Measurements from ENCODE around the gene ITPR3. TPM values are rescaled to one million over a fixed set of nuclear protein-coding genes. Genes with fewer than 3 reads are reported as not detected.
A peak's percentile ranks its signal among the peaks of the same experiment; 100 is the strongest.

ITPR3 gene
- total and polyA plus RNA-seq, 2 of the 13 experiments (the other 11 are each of a cell fraction or from before 2014, with no cell fraction given) = 3.8 to 21.4 TPM

- TF ChIP-seq FOXK1 (CRISPR knock-in tag; IDR thresholded peaks at IDR 0.05; ENCODE audit: borderline replicate concordance, low read depth) = 0 out of 2 replicates have a peak, but pooled peaks have one; percentile 9
- peak; percentile 80; the same call in 1 of the 2 replicates for TF ChIP-seq ZNF501 (CRISPR knock-in tag; IDR thresholded peaks at IDR 0.05)
- TF ChIP-seq CERS6 (CRISPR knock-in tag; IDR thresholded peaks at IDR 0.05) = no peak
- TF ChIP-seq, protein P1, sequence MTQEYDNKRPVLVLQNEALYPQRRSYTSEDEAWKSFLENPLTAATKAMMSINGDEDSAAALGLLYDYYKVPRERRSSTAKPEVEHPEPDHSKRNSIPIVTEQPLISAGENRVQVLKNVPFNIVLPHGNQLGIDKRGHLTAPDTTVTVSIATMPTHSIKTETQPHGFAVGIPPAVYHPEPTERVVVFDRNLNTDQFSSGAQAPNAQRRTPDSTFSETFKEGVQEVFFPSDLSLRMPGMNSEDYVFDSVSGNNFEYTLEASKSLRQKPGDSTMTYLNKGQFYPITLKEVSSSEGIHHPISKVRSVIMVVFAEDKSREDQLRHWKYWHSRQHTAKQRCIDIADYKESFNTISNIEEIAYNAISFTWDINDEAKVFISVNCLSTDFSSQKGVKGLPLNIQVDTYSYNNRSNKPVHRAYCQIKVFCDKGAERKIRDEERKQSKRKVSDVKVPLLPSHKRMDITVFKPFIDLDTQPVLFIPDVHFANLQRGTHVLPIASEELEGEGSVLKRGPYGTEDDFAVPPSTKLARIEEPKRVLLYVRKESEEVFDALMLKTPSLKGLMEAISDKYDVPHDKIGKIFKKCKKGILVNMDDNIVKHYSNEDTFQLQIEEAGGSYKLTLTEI (CRISPR knock-in tag; conservative IDR thresholded peaks at IDR 0.05) = no peak
- TF ChIP-seq, protein P2, sequence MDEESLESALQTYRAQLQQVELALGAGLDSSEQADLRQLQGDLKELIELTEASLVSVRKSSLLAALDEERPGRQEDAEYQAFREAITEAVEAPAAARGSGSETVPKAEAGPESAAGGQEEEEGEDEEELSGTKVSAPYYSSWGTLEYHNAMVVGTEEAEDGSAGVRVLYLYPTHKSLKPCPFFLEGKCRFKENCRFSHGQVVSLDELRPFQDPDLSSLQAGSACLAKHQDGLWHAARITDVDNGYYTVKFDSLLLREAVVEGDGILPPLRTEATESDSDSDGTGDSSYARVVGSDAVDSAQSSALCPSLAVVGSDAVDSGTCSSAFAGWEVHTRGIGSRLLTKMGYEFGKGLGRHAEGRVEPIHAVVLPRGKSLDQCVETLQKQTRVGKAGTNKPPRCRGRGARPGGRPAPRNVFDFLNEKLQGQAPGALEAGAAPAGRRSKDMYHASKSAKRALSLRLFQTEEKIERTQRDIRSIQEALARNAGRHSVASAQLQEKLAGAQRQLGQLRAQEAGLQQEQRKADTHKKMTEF (CRISPR knock-in tag; IDR thresholded peaks at IDR 0.05) = no peak; the same call in 1 of the 2 replicates
- no peak for TF ChIP-seq NRL (CRISPR knock-in tag; IDR thresholded peaks at IDR 0.05; ENCODE audit: borderline replicate concordance)
- peak; percentile 59; the same call in 1 of the 2 replicates for TF ChIP-seq REPIN1 (CRISPR knock-in tag; IDR thresholded peaks at IDR 0.05; ENCODE audit: borderline replicate concordance, low read depth)
- TF ChIP-seq ETV5 (CRISPR knock-in tag; IDR thresholded peaks at IDR 0.05; ENCODE audit: borderline replicate concordance) = 0 out of 2 replicates have a peak, but pooled peaks have one; percentile 1
- peak; percentile 79 for TF ChIP-seq ZFY (CRISPR knock-in tag; IDR thresholded peaks at IDR 0.05)
- TF ChIP-seq RARA (CRISPR knock-in tag; IDR thresholded peaks at IDR 0.05) = peak; percentile 94
- peak; percentile 55 for TF ChIP-seq ZNF564 (CRISPR knock-in tag; IDR thresholded peaks at IDR 0.05)
- TF ChIP-seq TBX2 (CRISPR knock-in tag; IDR thresholded peaks at IDR 0.05; ENCODE audit: borderline replicate concordance) = peak; percentile 84; the same call in 1 of the 2 replicates
- TF ChIP-seq SATB2 (CRISPR knock-in tag; IDR thresholded peaks at IDR 0.05) = no peak
- peak; percentile 50 for TF ChIP-seq AGO2 (optimal IDR thresholded peaks at IDR 0.05; ENCODE audit: low read depth, low read length)
- no peak for TF ChIP-seq ARNT2 (CRISPR knock-in tag; IDR thresholded peaks at IDR 0.05; ENCODE audit: low read depth)
- TF ChIP-seq HOXA3 (CRISPR knock-in tag; IDR thresholded peaks at IDR 0.05) = 0 out of 2 replicates have a peak, but pooled peaks have one; percentile 12
- TF ChIP-seq, protein P3, sequence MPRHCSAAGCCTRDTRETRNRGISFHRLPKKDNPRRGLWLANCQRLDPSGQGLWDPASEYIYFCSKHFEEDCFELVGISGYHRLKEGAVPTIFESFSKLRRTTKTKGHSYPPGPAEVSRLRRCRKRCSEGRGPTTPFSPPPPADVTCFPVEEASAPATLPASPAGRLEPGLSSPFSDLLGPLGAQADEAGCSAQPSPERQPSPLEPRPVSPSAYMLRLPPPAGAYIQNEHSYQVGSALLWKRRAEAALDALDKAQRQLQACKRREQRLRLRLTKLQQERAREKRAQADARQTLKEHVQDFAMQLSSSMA (CRISPR knock-in tag; IDR thresholded peaks at IDR 0.05) = no peak
- no peak for TF ChIP-seq BHLHE40 (IDR thresholded peaks at IDR 0.05; ENCODE audit: low read length)
- 0 out of 2 replicates have a peak, but pooled peaks have one; percentile 53 for TF ChIP-seq SAFB2 (CRISPR knock-in tag; IDR thresholded peaks at IDR 0.05; ENCODE audit: borderline replicate concordance, low read depth)
- TF ChIP-seq PAX8 (CRISPR knock-in tag; IDR thresholded peaks at IDR 0.05; ENCODE audit: borderline replicate concordance) = no peak
- TF ChIP-seq, protein P4, sequence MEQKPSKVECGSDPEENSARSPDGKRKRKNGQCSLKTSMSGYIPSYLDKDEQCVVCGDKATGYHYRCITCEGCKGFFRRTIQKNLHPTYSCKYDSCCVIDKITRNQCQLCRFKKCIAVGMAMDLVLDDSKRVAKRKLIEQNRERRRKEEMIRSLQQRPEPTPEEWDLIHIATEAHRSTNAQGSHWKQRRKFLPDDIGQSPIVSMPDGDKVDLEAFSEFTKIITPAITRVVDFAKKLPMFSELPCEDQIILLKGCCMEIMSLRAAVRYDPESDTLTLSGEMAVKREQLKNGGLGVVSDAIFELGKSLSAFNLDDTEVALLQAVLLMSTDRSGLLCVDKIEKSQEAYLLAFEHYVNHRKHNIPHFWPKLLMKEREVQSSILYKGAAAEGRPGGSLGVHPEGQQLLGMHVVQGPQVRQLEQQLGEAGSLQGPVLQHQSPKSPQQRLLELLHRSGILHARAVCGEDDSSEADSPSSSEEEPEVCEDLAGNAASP (CRISPR knock-in tag; IDR thresholded peaks at IDR 0.05; ENCODE audit: borderline replicate concordance) = peak; percentile 84; the same call in 1 of the 2 replicates
- TF ChIP-seq SP4 (CRISPR knock-in tag; IDR thresholded peaks at IDR 0.05) = 0 out of 2 replicates have a peak, but pooled peaks have one; percentile 37
- TF ChIP-seq SALL2 (CRISPR knock-in tag; IDR thresholded peaks at IDR 0.05) = no peak
These were observed 30.5 kb upstream of the ITPR3 start (continued) for GRCh38 chr6:33590531-33591198.

All from HepG2 (cell line).